Bronchial epithelial cell (primary cell): Measurements from ENCODE around the gene NRF1. TPM values are rescaled to one million over a fixed set of nuclear protein-coding genes. Genes with fewer than 3 reads are reported as not detected.
"Not testable (repeated sequence)": the region's sequence is repeated elsewhere in the genome, so short reads cannot be mapped to it uniquely, and the experiment has no call there.

Experiments
- DNase-seq: peaks from one replicate; pipeline ENCODE4 v3.0.0-alpha.2; 2010; ENCODE audit warnings: low read depth
- FAIRE-seq: peaks from 2 replicates; lab custom pipeline; 2011; peaks lifted over from hg19 to GRCh38; lab: Jason Lieb, UNC
- H3K27me3 ChIP-seq: 2 replicates; pipeline ENCODE4 v1.5.1; 2011; ENCODE audit warnings: low read length; ENCODE audit not compliant: control insufficient read depth, insufficient read depth
- H3K36me3 ChIP-seq: 2 replicates; pipeline ENCODE4 v1.5.1; 2011; ENCODE audit warnings: low read length; ENCODE audit not compliant: control insufficient read depth, insufficient read depth
- H3K4me3 ChIP-seq: 2 replicates; pipeline ENCODE4 v1.5.1; 2011; ENCODE audit warnings: mild to moderate bottlenecking, low read depth, low read length, control low read depth
- CTCF ChIP-seq: IDR thresholded peaks from 2 replicates; pipeline ENCODE4 v1.5.1; 2011; ENCODE audit warnings: mild to moderate bottlenecking, moderate library complexity, low read length, control low read depth, inconsistent platforms; ENCODE audit not compliant: insufficient read depth, severe bottlenecking
- total RNA-seq: library from RNA; depleted of rRNA; stranded (reverse); fragments of >200 nt; gene quantifications from 2 replicates; pipeline ENCODE4 v1.2.1, GENCODE V29; 2014

NRF1 gene
- total RNA-seq, 1 donor from 2014 or later: 12.1 TPM

- no peak for TF ChIP-seq CTCF
Measured at GRCh38 chr7:129588268-129588667, 23.3 kb upstream of the NRF1 start.

GRCh38 chr7:129591868-129592267 is 19.7 kb upstream of the NRF1 start:
- no peaks in the 10 kb centered on the region for H3K27me3 ChIP-seq
- FAIRE-seq (no peak), DNase-seq (no peak)
- TF ChIP-seq CTCF: no peak
- no peaks in the 10 kb centered on the region for H3K36me3 ChIP-seq
- H3K4me3 ChIP-seq: no peak overlapping the region

More at GRCh38 chr7:129588268-129588667, 23.3 kb upstream of the NRF1 start:
- FAIRE-seq (no peak), DNase-seq (no peak)
- no peak overlapping the region for H3K4me3 ChIP-seq
- no peaks in the 10 kb centered on the region for H3K36me3 ChIP-seq
- no peaks in the 10 kb centered on the region for H3K27me3 ChIP-seq

GRCh38 chr7:129596386-129596785 is 15.1 kb upstream of the NRF1 start:
- not testable (repeated sequence) for FAIRE-seq, H3K27me3 ChIP-seq, H3K4me3 ChIP-seq, H3K36me3 ChIP-seq
- DNase-seq: peak; percentile 36

GRCh38 chr7:129597672-129598071 is 13.8 kb upstream of the NRF1 start:
- TF ChIP-seq CTCF: no peak
- H3K36me3 ChIP-seq: no peaks in the 10 kb centered on the region
- DNase-seq (no peak), FAIRE-seq (no peak)
- H3K4me3 ChIP-seq: no peak overlapping the region
- H3K27me3 ChIP-seq: no peaks in the 10 kb centered on the region

DNA sequence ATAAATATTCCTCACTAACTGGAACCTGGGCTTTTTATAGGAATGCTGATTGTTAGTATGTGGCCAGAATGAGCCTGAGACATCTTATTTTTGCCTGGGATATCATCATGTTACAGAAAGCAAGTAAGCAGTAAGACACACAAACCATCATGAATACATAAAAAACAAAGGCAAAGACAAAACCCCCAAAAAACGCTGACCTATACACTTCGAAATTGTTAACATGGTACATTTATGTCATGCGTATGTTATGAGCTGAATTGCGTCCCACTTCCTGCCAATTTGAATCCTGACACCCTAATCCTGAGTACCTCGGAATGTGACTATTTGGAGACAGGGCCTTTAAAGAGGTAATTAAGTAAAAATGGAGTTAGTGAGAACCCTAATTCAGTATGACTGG is 12.3 kb upstream of the NRF1 start:
- H3K36me3 ChIP-seq: no peaks in the 10 kb centered on the region
- DNase-seq (no peak), FAIRE-seq (no peak)
- no peak for TF ChIP-seq CTCF
- H3K27me3 ChIP-seq: no peaks in the 10 kb centered on the region
- H3K4me3 ChIP-seq: no peak overlapping the region

DNA sequence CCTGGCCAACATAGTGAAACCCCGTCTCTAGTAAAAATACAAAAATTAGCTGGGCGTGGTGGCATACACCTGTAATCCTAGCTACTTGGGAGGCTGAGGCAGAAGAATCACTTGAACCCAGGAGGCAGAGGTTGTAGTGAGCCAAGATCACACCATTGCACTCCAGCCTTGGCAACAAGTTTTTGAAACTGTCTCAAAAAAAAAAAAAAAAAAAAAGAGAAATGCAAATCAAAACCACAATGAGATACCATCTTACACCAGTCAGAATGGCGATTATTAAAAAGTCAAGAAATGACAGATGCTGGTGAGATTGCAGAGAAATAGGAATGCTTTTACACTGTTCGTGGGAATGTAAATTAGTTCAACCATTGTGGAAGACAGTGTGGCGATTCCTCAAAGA is 7.9 kb upstream of the NRF1 start:
- not testable (repeated sequence) for H3K4me3 ChIP-seq, H3K36me3 ChIP-seq, FAIRE-seq, DNase-seq, H3K27me3 ChIP-seq

- H3K4me3 ChIP-seq, DNase-seq, FAIRE-seq, H3K27me3 ChIP-seq, H3K36me3 ChIP-seq: not testable (repeated sequence)
Measured at GRCh38 chr7:129604021-129604420, 7.5 kb upstream of the NRF1 start.
